Erythroblast (primary cell): ENCODE results near the gene GOLGB1.

Source experiments
- GATA1 ChIP-seq: IDR thresholded peaks from 2 replicates; pipeline ENCODE4 v1.6.1; 2011; ENCODE audit warnings: low read depth, mild to moderate bottlenecking, control low read depth, low read length, moderate library complexity
- POLR2A ChIP-seq: IDR thresholded peaks from 2 replicates; pipeline ENCODE4 v1.6.1; 2011; ENCODE audit warnings: mild to moderate bottlenecking, low read length

DNA sequence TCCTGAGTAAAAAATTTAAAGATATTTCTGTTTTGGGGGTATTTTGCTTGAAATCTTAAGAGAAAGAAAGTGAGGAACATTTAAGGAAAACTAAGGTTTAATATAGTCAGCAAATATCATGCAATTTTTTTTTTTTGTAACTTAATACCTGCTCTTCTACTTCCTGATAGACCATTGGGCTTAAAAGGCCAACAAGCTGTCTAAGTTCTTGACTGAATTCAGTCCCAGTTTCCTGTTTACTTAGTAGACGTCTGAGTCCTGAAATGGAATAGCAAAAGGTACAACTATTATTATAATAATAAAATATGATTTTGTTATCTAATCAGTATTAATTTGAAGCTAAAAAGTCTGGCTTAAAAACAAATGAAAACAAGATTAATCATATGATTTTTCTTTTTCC is 47.4 kb upstream of the GOLGB1 start:
- TF ChIP-seq POLR2A (no peak), GATA1 (no peak)
